Endothelial cell of umbilical vein (primary cell): Measurements from ENCODE around the gene EHD3. TPM values are rescaled to one million over a fixed set of nuclear protein-coding genes. Genes with fewer than 3 reads are reported as not detected.

Experiments used
- BruUV-seq: library from RNA; stranded (reverse); fragments of 400-500 nt; replicated peaks from 2 replicates; lab custom pipeline; 2021; lab: Mats Ljungman, UMichigan
- CTCF ChIA-PET: fragments of 300-600, 350-600 bp; sonication (Branson Sonifier 250); formaldehyde crosslinking; loops from one replicate; lab custom pipeline; 2021; ENCODE audit warnings: antibody characterized with exemption, inconsistent platforms; lab: Charles Lee
- POLR2A ChIA-PET: fragments of 300-600, 350-600 bp; sonication (Branson Sonifier 250); formaldehyde crosslinking; loops from one replicate; lab custom pipeline; 2021; ENCODE audit warnings: antibody characterized with exemption, inconsistent platforms; lab: Charles Lee
- DNase-seq: peaks from one replicate; pipeline ENCODE4 v3.0.0-alpha.2; 2011; ENCODE audit warnings: low read depth, low spot score
- FAIRE-seq: peaks from 2 replicates; lab custom pipeline; 2011; peaks lifted over from hg19 to GRCh38; lab: Jason Lieb, UNC
- H2AFZ ChIP-seq: 2 replicates; pipeline ENCODE4 v1.6.0; 2012; ENCODE audit warnings: low read depth, low read length, control low read depth, inconsistent platforms
- H3K27ac ChIP-seq: 2 replicates; pipeline ENCODE4 v1.5.1; 2011; ENCODE audit warnings: low read depth, mild to moderate bottlenecking, control low read depth, low read length, moderate library complexity; ENCODE audit not compliant: insufficient read depth
- H3K27me3 ChIP-seq, 2 experiments: 2 replicates each; pipeline versions ENCODE4 v1.6.0 to v1.6.1; 2011; ENCODE audit warnings: low read length in 2 of 2, mixed read lengths in 1 of 2; ENCODE audit not compliant: control insufficient read depth in 2 of 2, insufficient read depth in 2 of 2
- H3K36me3 ChIP-seq, 2 experiments: 2 replicates in 1 of 2; 3 replicates in 1 of 2; pipeline ENCODE4 v1.5.1; 2011; ENCODE audit warnings: low read length in 2 of 2, mild to moderate bottlenecking in 1 of 2, moderate library complexity in 1 of 2; ENCODE audit not compliant: control insufficient read depth in 2 of 2, insufficient read depth in 2 of 2; ENCODE audit errors: extremely low read depth in 1 of 2
- H3K4me1 ChIP-seq: 3 replicates; pipeline ENCODE4 v1.5.1; 2011; ENCODE audit warnings: mild to moderate bottlenecking, low read length; ENCODE audit not compliant: control insufficient read depth, insufficient read depth; ENCODE audit errors: extremely low read depth
- H3K4me2 ChIP-seq: 2 replicates; pipeline ENCODE4 v1.6.1; 2011; ENCODE audit warnings: low read length, control low read depth, mixed read lengths; ENCODE audit not compliant: insufficient read depth
- H3K4me3 ChIP-seq, 3 experiments: fragments of 200-600 bp in 1 of 3; sonication (generic), shearing (Covaris generic) in 1 of 3; replicated peaks in 1 of 3; 2 replicates each; pipeline ENCODE4 v1.5.1; 2011 to 2016; ENCODE audit warnings: control low read depth in 3 of 3, low read length in 3 of 3, mild to moderate bottlenecking in 2 of 3, inconsistent platforms in 1 of 3, low read depth in 1 of 3, moderate library complexity in 1 of 3; ENCODE audit not compliant: insufficient read depth in 1 of 3
- H3K79me2 ChIP-seq: 2 replicates; pipeline ENCODE4 v1.6.0; 2012; ENCODE audit warnings: low read length, inconsistent platforms; ENCODE audit not compliant: control insufficient read depth, insufficient read depth
- H3K9ac ChIP-seq: replicated peaks from 2 replicates; pipeline ENCODE3; 2011; ENCODE audit warnings: low read length, control low read depth; ENCODE audit not compliant: insufficient read depth; ENCODE audit errors: extremely low read depth
- H3K9me1 ChIP-seq: replicated peaks from 3 replicates; pipeline ENCODE4 v1.6.0; 2011; ENCODE audit warnings: mild to moderate bottlenecking, low read length; ENCODE audit not compliant: control insufficient read depth, insufficient read depth; ENCODE audit errors: extremely low read depth
- H3K9me3 ChIP-seq: replicated peaks from 2 replicates; pipeline ENCODE4 v1.5.1; 2012; ENCODE audit warnings: low read length, inconsistent platforms; ENCODE audit not compliant: control insufficient read depth, insufficient read depth
- H4K20me1 ChIP-seq: replicated peaks from 2 replicates; pipeline ENCODE3; 2011; ENCODE audit warnings: mild to moderate bottlenecking, low read length; ENCODE audit not compliant: control insufficient read depth, insufficient read depth; ENCODE audit errors: extremely low read depth
- CTCF ChIP-seq, 2 donors: IDR thresholded peaks; 1 replicate in 1 of 2; 2 replicates in 1 of 2; pipeline ENCODE4 v1.5.1; 2011; ENCODE audit warnings: low read length in 2 of 2, mild to moderate bottlenecking in 2 of 2, moderate library complexity in 2 of 2, control low read depth in 1 of 2, inconsistent platforms in 1 of 2, low read depth in 1 of 2; ENCODE audit not compliant: insufficient read depth in 1 of 2; ENCODE audit errors: extremely low read depth in 1 of 2
- GATA2 ChIP-seq: IDR thresholded peaks from 2 replicates; pipeline ENCODE4 v1.7.0; 2011; ENCODE audit warnings: low read depth, mild to moderate bottlenecking, moderate library complexity, mixed read lengths, low read length; ENCODE audit not compliant: insufficient read length, insufficient read depth
- JUN ChIP-seq: IDR thresholded peaks from 2 replicates; pipeline ENCODE4 v1.6.1; 2011; ENCODE audit warnings: borderline replicate concordance, low read depth; ENCODE audit not compliant: insufficient read length, insufficient read depth
- MYC ChIP-seq: IDR thresholded peaks from one replicate; pipeline ENCODE4 v1.6.1; 2011; ENCODE audit warnings: mild to moderate bottlenecking, low read depth, low read length
- dilution Hi-C: fragments of 300-500 bp; cut with MboI; formaldehyde crosslinking; loops from one replicate; pipeline ENCODE4 v1.15.0; 2019; ENCODE audit warnings: low sequenced_read_pairs; ENCODE audit not compliant: extremely low pct_ligation_motif_present
- intact Hi-C: fragments of 100-400 bp; cut with micrococcal nuclease; formaldehyde crosslinking; loops from one replicate; pipeline ENCODE4 v1.10.0; 2022
- polyA plus RNA-seq, 4 experiments: library from polyadenylated mRNA; depleted of rRNA in 3 of 4; stranded (reverse) in 3 of 4; unstranded in 1 of 4; fragments of >200 nt; gene quantifications; 2 replicates each; pipeline versions ENCODE4 v1.2.1 to v1.2.3, GENCODE V29; 2011 to 2012; ENCODE audit warnings: missing spikeins in 1 of 4
- total RNA-seq: library from RNA; stranded (reverse); gene quantifications from 2 replicates; pipeline ENCODE4 v1.2.3, GENCODE V29; 2021

EHD3 gene
- total and polyA plus RNA-seq, 2 donors (not counting 3 experiments of a cell fraction or from before 2014, with no cell fraction given): 6.5 to 12.1 TPM

- H2AFZ ChIP-seq: no peak overlapping the region
- H3K79me2 ChIP-seq: no peaks in the 10 kb centered on the region
- H3K9ac ChIP-seq: no peak overlapping the region
- POLR2A ChIA-PET: no interaction called here
- no peak overlapping the region for H3K4me3 ChIP-seq
- H3K27ac ChIP-seq: no peak overlapping the region
- intact Hi-C loops (no loop called here), dilution Hi-C loops (no loop called here)
- no peak for DNase-seq
- no peaks in the 10 kb centered on the region for H3K9me1 ChIP-seq
- no peaks in the 10 kb centered on the region for H3K9me3 ChIP-seq
- H3K36me3 ChIP-seq: no peaks in the 10 kb centered on the region
- no peak for FAIRE-seq
- H3K27me3 ChIP-seq: no peaks in the 10 kb centered on the region
- no peaks in the 10 kb centered on the region for H4K20me1 ChIP-seq
- no peaks in the 10 kb centered on the region for H3K4me1 ChIP-seq
- TF ChIP-seq JUN: no peak
- no peak for TF ChIP-seq MYC
- CTCF ChIA-PET: no interaction called here
- no peak overlapping the region for H3K4me2 ChIP-seq
- no TSS peak for BruUV-seq
Measured at GRCh38 chr2:31258351-31258750, 24.4 kb downstream of the EHD3 start.

GRCh38 chr2:31259075-31259474 lies 25.1 kb downstream of the EHD3 start:
- DNase-seq (no peak), FAIRE-seq (no peak)
- Histone ChIP-seq H2AFZ (no peak overlapping the region), H4K20me1 (no peaks in the 10 kb centered on the region), H3K9ac (no peak overlapping the region), H3K4me3 (no peak overlapping the region), H3K27me3 (no peaks in the 10 kb centered on the region), H3K79me2 (no peaks in the 10 kb centered on the region), H3K4me1 (no peaks in the 10 kb centered on the region), H3K27ac (no peak overlapping the region), H3K9me1 (no peaks in the 10 kb centered on the region), H3K9me3 (no peaks in the 10 kb centered on the region), H3K4me2 (no peak overlapping the region), H3K36me3 (no peaks in the 10 kb centered on the region)
- intact Hi-C loops: no loop called here
- ChIA-PET POLR2A (no interaction called here), CTCF (no interaction called here)
- BruUV-seq: no TSS peak
- TF ChIP-seq JUN (no peak), GATA2 (no peak), CTCF (IDR thresholded peaks at IDR 0.05; ENCODE audit: extremely low read depth in 1 of 2, insufficient read depth in 1 of 2, low read depth in 1 of 2, low read length in 2 of 2) (no peak)
- dilution Hi-C loops: no loop called here
